ENCODE results near the gene ATP6V0A1. TPM values are rescaled to one million over a fixed set of nuclear protein-coding genes. Genes with fewer than 3 reads are reported as not detected.

Gene ATP6V0A1
- total and polyA plus RNA-seq, 2 of the 4 experiments (the other 2 are of a cell fraction): 18.8 to 34.0 TPM

DNA sequence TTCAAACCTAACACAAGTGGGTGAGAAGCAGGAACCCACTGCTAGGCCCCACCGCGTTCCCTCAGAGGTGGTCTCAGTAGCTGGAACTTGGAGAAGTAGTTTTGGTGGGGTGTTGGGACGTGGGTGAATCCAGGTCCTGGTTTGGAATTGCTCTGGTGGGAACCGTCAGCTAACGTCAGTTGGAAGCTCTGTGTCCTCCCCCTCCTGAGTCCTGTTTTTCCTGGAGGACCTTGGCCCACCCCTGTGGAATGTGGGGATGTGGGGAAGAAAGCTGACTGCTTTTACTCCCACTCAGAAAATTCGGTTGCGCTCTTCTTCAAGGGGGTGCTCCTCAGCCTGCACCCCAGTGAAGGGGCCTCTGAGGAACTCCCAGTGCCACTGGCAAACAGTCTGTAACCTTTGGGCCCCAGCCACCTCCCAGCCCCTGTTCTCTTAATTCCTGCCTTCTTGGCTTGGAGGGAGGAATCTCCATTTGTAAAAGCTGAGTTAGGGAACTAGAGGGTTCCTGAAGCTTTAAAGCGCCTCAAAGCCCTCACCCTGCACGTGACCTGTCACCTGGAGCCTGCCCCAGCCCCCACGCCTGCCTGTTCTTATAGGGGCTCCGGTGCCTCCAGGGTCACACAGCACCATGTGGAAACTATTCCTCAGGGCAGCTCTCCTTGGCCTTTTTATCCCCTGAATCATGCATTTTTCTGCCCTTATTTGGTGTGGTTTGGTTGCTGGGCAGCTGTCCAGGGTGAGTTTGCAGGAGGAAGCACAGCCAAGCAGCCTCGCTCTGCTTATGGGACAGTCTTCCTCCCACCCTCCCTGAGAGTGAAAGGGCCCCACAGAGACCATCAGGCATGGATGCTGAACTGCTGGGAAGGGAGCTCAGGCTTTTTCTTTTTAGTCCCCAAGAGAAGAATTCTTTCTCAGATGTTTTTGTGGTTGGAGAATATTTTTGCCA lies 61.1 kb downstream of the ATP6V0A1 start:
- dilution Hi-C loops (cut with HindIII; ENCODE audit: low sequenced_read_pairs, unreplicated experiment) (no loop called here), intact Hi-C loops (cut with micrococcal nuclease) (loop anchor here (2.0 to 10.0 kb wide), 3 partner anchors 97 to 385 kb away; partner anchors contain the start of gene CAVIN1), in situ Hi-C loops (cut with MboI; ENCODE audit: low sequenced_read_pairs) (loop anchor here (5.0 to 10.0 kb wide), 2 partner anchors 198 to 295 kb away; no protein-coding TSS in a partner anchor)
- H4K5ac ChIP-seq (ENCODE audit: low read depth, low read length): peak overlapping the region; percentile 98
- peak overlapping the region; percentile 99 for H3K56ac ChIP-seq (ENCODE audit: extremely low read depth, insufficient read depth, low read length)
- H3K23ac ChIP-seq (ENCODE audit: low read depth, low read length): peak overlapping the region; percentile 100
- peak overlapping the region; percentile 100 for H4K91ac ChIP-seq (ENCODE audit: insufficient read depth, low read depth, low read length)
- peak; percentile 99 for DNase-seq
- H3K9me1 ChIP-seq (ENCODE audit: insufficient read depth, low read length): peaks cover 32% of the 10 kb centered on the region
- no peaks in the 10 kb centered on the region for H3K27me3 ChIP-seq (ENCODE audit: control insufficient read depth, insufficient read depth, low read length)
- H3K79me1 ChIP-seq (ENCODE audit: low read depth in 1 of 2, low read length in 2 of 2): peaks cover 9 to 58% of the 10 kb centered on the region in 2 experiments; a peak in 3 of 4 replicates
- H3K9me3 ChIP-seq (ENCODE audit: control insufficient read depth, insufficient read depth, low read length): no peaks in the 10 kb centered on the region
- H3K9ac ChIP-seq (ENCODE audit: low read depth, low read length): peak overlapping the region; percentile 83
- peak overlapping the region; percentile 100 for H2BK15ac ChIP-seq (ENCODE audit: low read depth, low read length)
- H3K4ac ChIP-seq (ENCODE audit: low read depth, low read length): peak overlapping the region; percentile 100
- peak overlapping the region; percentile 99 for H3K18ac ChIP-seq (ENCODE audit: low read depth, low read length)
- no peaks in the 10 kb centered on the region; the same call in 1 of the 2 replicates for H4K20me1 ChIP-seq (ENCODE audit: insufficient read depth, low read length)
- peak overlapping the region; percentile 100 for H2AK9ac ChIP-seq (replicated peaks; ENCODE audit: low read depth, low read length, poor library complexity)
- ChIA-PET POLR2A (ENCODE audit: unreplicated experiment) (interaction anchor here (0.6 to 4.2 kb wide), 6 partner anchors 7 to 554 kb away, joined by 3 to 17 read pairs (median 4); partner anchors contain the start of genes CAVIN1 and NAGLU), CTCF (interaction anchor here (0.6 to 1.9 kb wide), 2 partner anchors 120 to 197 kb away, joined by 3 to 4 read pairs; no protein-coding TSS in a partner anchor)
- peaks cover 2% of the 10 kb centered on the region; the same call in 1 of the 2 replicates for H3K36me3 ChIP-seq (ENCODE audit: control insufficient read depth, insufficient read depth, low read length)
- H2AFZ ChIP-seq (replicated peaks; ENCODE audit: low read length, poor library complexity): peak overlapping the region; percentile 75
- BruUV-seq (replicated peaks): no TSS peak
- peak overlapping the region; percentile 99 for H2BK20ac ChIP-seq (ENCODE audit: low read depth, low read length)
- peak overlapping the region; percentile 99 to 100 for H4K8ac ChIP-seq (ENCODE audit: low read depth in 2 of 2, low read length in 2 of 2)
- peak overlapping the region; percentile 99 for H2BK5ac ChIP-seq (ENCODE audit: low read depth, low read length, poor library complexity, severe bottlenecking)
- ATAC-seq (ENCODE audit: low read depth): peak; percentile 66
- H2AK5ac ChIP-seq (ENCODE audit: low read depth, low read length): peak overlapping the region; percentile 100
- H3K14ac ChIP-seq (replicated peaks; ENCODE audit: low read depth, low read length): peak overlapping the region; percentile 99
- peak overlapping the region; percentile 39 for H3K4me2 ChIP-seq (ENCODE audit: low read depth, low read length)
- H3K27ac ChIP-seq (ENCODE audit: insufficient read depth, low read length): peak overlapping the region; percentile 99
- H3K4me3 ChIP-seq (ENCODE audit: insufficient read depth, low read depth, low read length): no peak overlapping the region
- no CpG with 5 or more reads among the region's 12 CpGs for WGBS, 2 experiments (ENCODE audit: extremely low coverage in 2 of 2, insufficient read length in 1 of 2)
- H2BK120ac ChIP-seq (ENCODE audit: low read depth, low read length): peak overlapping the region; percentile 100
- peaks cover 59% of the 10 kb centered on the region for H3K4me1 ChIP-seq (ENCODE audit: control insufficient read depth, insufficient read depth, low read length)
- TF ChIP-seq POLR2A (IDR thresholded peaks at IDR 0.05; ENCODE audit: low read depth, low read length) (peak; percentile 77), SMC3 (IDR thresholded peaks at IDR 0.05; ENCODE audit: low read depth, low read length) (no peak), MAZ (IDR thresholded peaks at IDR 0.05; ENCODE audit: borderline replicate concordance, low read depth, low read length) (peak; percentile 100), FOS (IDR thresholded peaks at IDR 0.05; ENCODE audit: low read depth, low read length) (peak; percentile 57), RAD21 (IDR thresholded peaks at IDR 0.05; ENCODE audit: low read length) (no peak), MAFK (IDR thresholded peaks at IDR 0.05; ENCODE audit: low read depth, low read length) (peak; percentile 20; the same call in 1 of the 2 replicates), CHD1 (IDR thresholded peaks at IDR 0.05; ENCODE audit: low read depth, low read length) (no peak), CEBPB (IDR thresholded peaks at IDR 0.05; ENCODE audit: low read depth, low read length) (0 out of 2 replicates have a peak, but pooled peaks have one; percentile 1), RFX5 (IDR thresholded peaks at IDR 0.05; ENCODE audit: low read depth, low read length) (no peak)
- TF ChIP-seq, protein P1, sequence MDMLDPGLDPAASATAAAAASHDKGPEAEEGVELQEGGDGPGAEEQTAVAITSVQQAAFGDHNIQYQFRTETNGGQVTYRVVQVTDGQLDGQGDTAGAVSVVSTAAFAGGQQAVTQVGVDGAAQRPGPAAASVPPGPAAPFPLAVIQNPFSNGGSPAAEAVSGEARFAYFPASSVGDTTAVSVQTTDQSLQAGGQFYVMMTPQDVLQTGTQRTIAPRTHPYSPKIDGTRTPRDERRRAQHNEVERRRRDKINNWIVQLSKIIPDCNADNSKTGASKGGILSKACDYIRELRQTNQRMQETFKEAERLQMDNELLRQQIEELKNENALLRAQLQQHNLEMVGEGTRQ (IDR thresholded peaks at IDR 0.05; ENCODE audit: low read depth, low read length): peak; percentile 87
- TF ChIP-seq, protein P2, sequence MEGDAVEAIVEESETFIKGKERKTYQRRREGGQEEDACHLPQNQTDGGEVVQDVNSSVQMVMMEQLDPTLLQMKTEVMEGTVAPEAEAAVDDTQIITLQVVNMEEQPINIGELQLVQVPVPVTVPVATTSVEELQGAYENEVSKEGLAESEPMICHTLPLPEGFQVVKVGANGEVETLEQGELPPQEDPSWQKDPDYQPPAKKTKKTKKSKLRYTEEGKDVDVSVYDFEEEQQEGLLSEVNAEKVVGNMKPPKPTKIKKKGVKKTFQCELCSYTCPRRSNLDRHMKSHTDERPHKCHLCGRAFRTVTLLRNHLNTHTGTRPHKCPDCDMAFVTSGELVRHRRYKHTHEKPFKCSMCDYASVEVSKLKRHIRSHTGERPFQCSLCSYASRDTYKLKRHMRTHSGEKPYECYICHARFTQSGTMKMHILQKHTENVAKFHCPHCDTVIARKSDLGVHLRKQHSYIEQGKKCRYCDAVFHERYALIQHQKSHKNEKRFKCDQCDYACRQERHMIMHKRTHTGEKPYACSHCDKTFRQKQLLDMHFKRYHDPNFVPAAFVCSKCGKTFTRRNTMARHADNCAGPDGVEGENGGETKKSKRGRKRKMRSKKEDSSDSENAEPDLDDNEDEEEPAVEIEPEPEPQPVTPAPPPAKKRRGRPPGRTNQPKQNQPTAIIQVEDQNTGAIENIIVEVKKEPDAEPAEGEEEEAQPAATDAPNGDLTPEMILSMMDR (conservative IDR thresholded peaks at IDR 0.05; ENCODE audit: low read depth, low read length): no peak
- TF ChIP-seq, protein P3, sequence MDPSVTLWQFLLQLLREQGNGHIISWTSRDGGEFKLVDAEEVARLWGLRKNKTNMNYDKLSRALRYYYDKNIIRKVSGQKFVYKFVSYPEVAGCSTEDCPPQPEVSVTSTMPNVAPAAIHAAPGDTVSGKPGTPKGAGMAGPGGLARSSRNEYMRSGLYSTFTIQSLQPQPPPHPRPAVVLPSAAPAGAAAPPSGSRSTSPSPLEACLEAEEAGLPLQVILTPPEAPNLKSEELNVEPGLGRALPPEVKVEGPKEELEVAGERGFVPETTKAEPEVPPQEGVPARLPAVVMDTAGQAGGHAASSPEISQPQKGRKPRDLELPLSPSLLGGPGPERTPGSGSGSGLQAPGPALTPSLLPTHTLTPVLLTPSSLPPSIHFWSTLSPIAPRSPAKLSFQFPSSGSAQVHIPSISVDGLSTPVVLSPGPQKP (IDR thresholded peaks at IDR 0.05; ENCODE audit: borderline replicate concordance, low read depth, low read length): no peak

Data from IMR-90 (cell line).